Mesenchymal stem cell (in vitro differentiated cells and primary cell): ENCODE results near the gene SMIM12.

Experiments
- DNase-seq: peaks from one replicate; pipeline ENCODE4 v3.0.0-alpha.2; 2013
- H2AFZ ChIP-seq: one replicate; pipeline ENCODE4 v1.6.1; 2013; ENCODE audit warnings: low read depth, mild to moderate bottlenecking, control low read depth, inconsistent platforms, low read length, moderate library complexity
- H2AK5ac ChIP-seq: 2 replicates; pipeline ENCODE4 v1.6.1; 2013; ENCODE audit warnings: low read length, moderate library complexity, mild to moderate bottlenecking, inconsistent platforms; ENCODE audit not compliant: severe bottlenecking
- H2BK120ac ChIP-seq: one replicate; pipeline ENCODE4 v1.6.1; 2013; ENCODE audit warnings: low read depth, mild to moderate bottlenecking, inconsistent platforms, low read length, moderate library complexity
- H2BK12ac ChIP-seq, 2 experiments: one replicate each; pipeline ENCODE4 v1.6.1; 2013; ENCODE audit warnings: inconsistent platforms in 2 of 2, low read length in 2 of 2, mild to moderate bottlenecking in 2 of 2, moderate library complexity in 2 of 2, control low read depth in 1 of 2
- H2BK15ac ChIP-seq: one replicate; pipeline ENCODE4 v1.6.1; 2013; ENCODE audit warnings: mild to moderate bottlenecking, low read depth, inconsistent platforms; ENCODE audit not compliant: poor library complexity, severe bottlenecking
- H2BK5ac ChIP-seq: 2 replicates; pipeline ENCODE4 v1.6.1; 2013; ENCODE audit warnings: low read depth, mild to moderate bottlenecking, low read length, control low read depth, inconsistent platforms; ENCODE audit not compliant: poor library complexity, severe bottlenecking
- H3K14ac ChIP-seq, 2 experiments: one replicate each; pipeline ENCODE4 v1.6.1; 2013; ENCODE audit warnings: inconsistent platforms in 2 of 2, low read length in 2 of 2, control low read depth in 1 of 2, mild to moderate bottlenecking in 1 of 2, moderate library complexity in 1 of 2
- H3K18ac ChIP-seq, 2 experiments: one replicate each; pipeline ENCODE4 v1.6.1; 2013; ENCODE audit warnings: inconsistent platforms in 2 of 2, low read length in 2 of 2, control low read depth in 1 of 2, low read depth in 1 of 2, mild to moderate bottlenecking in 1 of 2
- H3K23ac ChIP-seq, 2 experiments: one replicate each; pipeline ENCODE4 v1.6.1; 2013; ENCODE audit warnings: inconsistent platforms in 2 of 2, low read length in 2 of 2, mild to moderate bottlenecking in 2 of 2, moderate library complexity in 2 of 2, control low read depth in 1 of 2
- H3K27ac ChIP-seq: 2 replicates; pipeline ENCODE4 v1.5.1; 2013; ENCODE audit warnings: mild to moderate bottlenecking, moderate library complexity, low read length, control low read depth, inconsistent platforms; ENCODE audit not compliant: poor library complexity, severe bottlenecking
- H3K27me3 ChIP-seq, 2 experiments: 2 replicates each; pipeline versions ENCODE4 v1.6.1 to v1.7.0; 2013; ENCODE audit warnings: low read length in 2 of 2, mild to moderate bottlenecking in 2 of 2, moderate library complexity in 2 of 2, control low read depth in 1 of 2, inconsistent platforms in 1 of 2; ENCODE audit not compliant: control insufficient read depth in 1 of 2, insufficient read depth in 1 of 2
- H3K36me3 ChIP-seq, 2 experiments: 2 replicates each; pipeline versions ENCODE4 v1.6.1 to v1.7.0; 2013; ENCODE audit warnings: low read length in 2 of 2, control low read depth in 1 of 2, inconsistent platforms in 1 of 2, low read depth in 1 of 2, mild to moderate bottlenecking in 1 of 2; ENCODE audit not compliant: insufficient read depth in 2 of 2, control insufficient read depth in 1 of 2
- H3K4ac ChIP-seq, 2 experiments: one replicate each; pipeline ENCODE4 v1.6.1; 2013; ENCODE audit warnings: inconsistent platforms in 2 of 2, low read length in 2 of 2, mild to moderate bottlenecking in 2 of 2, moderate library complexity in 2 of 2, control low read depth in 1 of 2, low read depth in 1 of 2
- H3K4me1 ChIP-seq: 2 replicates; pipeline ENCODE4 v1.6.1; 2013; ENCODE audit warnings: low read depth, low read length, control low read depth; ENCODE audit not compliant: control insufficient read depth, insufficient read depth
- H3K4me2 ChIP-seq: 2 replicates; pipeline ENCODE4 v1.6.1; 2013; ENCODE audit warnings: low read length, mild to moderate bottlenecking, inconsistent platforms; ENCODE audit not compliant: poor library complexity, severe bottlenecking
- H3K4me3 ChIP-seq, 2 experiments: 2 replicates each; pipeline versions ENCODE4 v1.5.1 to v1.7.0; 2013; ENCODE audit warnings: low read length in 2 of 2, mild to moderate bottlenecking in 2 of 2, control low read depth in 1 of 2, low read depth in 1 of 2; ENCODE audit not compliant: insufficient read depth in 1 of 2
- H3K79me1 ChIP-seq: replicated peaks from 2 replicates; pipeline ENCODE4 v1.6.1; 2013; ENCODE audit warnings: mild to moderate bottlenecking, control low read depth, low read length, inconsistent platforms; ENCODE audit not compliant: poor library complexity, severe bottlenecking
- H3K9ac ChIP-seq: 2 replicates; pipeline ENCODE4 v1.7.0; 2013; ENCODE audit warnings: mild to moderate bottlenecking, low read length, moderate library complexity
- H3K9me3 ChIP-seq: 2 replicates; pipeline ENCODE4 v1.7.0; 2013; ENCODE audit warnings: mild to moderate bottlenecking, low read length; ENCODE audit not compliant: control insufficient read depth
- H4K8ac ChIP-seq: one replicate; pipeline ENCODE4 v1.6.1; 2013; ENCODE audit warnings: inconsistent platforms, mild to moderate bottlenecking, low read length, moderate library complexity
- H4K91ac ChIP-seq: one replicate; pipeline ENCODE4 v1.6.1; 2013; ENCODE audit warnings: mild to moderate bottlenecking, low read length, inconsistent platforms
- WGBS: methylation state at CpG from one replicate; pipeline ENCODE4 v1.1.7; 2013; ENCODE audit warnings: mixed read lengths; 5-methylcytosine and 5-hydroxymethylcytosine counted together

SMIM12 gene

GRCh38 chr1:34850382-34850781 lies 9.2 kb downstream of the SMIM12 start:
- Histone ChIP-seq H3K14ac (no peak overlapping the region), H3K4me1 (peaks cover 12% of the 10 kb centered on the region), H4K8ac (no peak overlapping the region), H3K79me1 (peaks cover 40% of the 10 kb centered on the region), H3K27ac (no peak overlapping the region), H3K4me3 (no peak overlapping the region), H3K9me3 (no peaks in the 10 kb centered on the region), H2BK120ac (no peak overlapping the region), H3K4me2 (no peak overlapping the region), H2BK15ac (no peak overlapping the region), H2BK5ac (no peak overlapping the region), H3K9ac (no peak overlapping the region), H3K4ac (no peak overlapping the region), H2BK12ac (no peak overlapping the region), H3K27me3 (no peaks in the 10 kb centered on the region), H4K91ac (no peak overlapping the region), H3K23ac (no peak overlapping the region), H3K18ac (no peak overlapping the region), H2AFZ (no peak overlapping the region), H3K36me3 (peaks cover 23 to 65% of the 10 kb centered on the region in 2 experiments), H2AK5ac (no peak overlapping the region)
- no peak for DNase-seq
- 96% methylated on average over 5 of the region's 6 CpGs for WGBS

GRCh38 chr1:34847094-34847493 lies 12.5 kb downstream of the SMIM12 start:
- Histone ChIP-seq H2BK120ac (no peak overlapping the region), H3K9me3 (no peaks in the 10 kb centered on the region), H2BK12ac (no peak overlapping the region), H3K4me3 (no peak overlapping the region), H3K27me3 (no peaks in the 10 kb centered on the region), H2BK5ac (no peak overlapping the region), H3K23ac (no peak overlapping the region), H3K79me1 (peaks cover 38% of the 10 kb centered on the region), H4K8ac (no peak overlapping the region), H3K36me3 (peaks cover 7 to 40% of the 10 kb centered on the region in 2 experiments), H2BK15ac (no peak overlapping the region), H3K14ac (no peak overlapping the region), H3K4me1 (peaks cover 12% of the 10 kb centered on the region), H3K27ac (no peak overlapping the region), H4K91ac (no peak overlapping the region), H3K4me2 (no peak overlapping the region), H3K4ac (no peak overlapping the region), H2AFZ (no peak overlapping the region), H3K18ac (no peak overlapping the region), H3K9ac (no peak overlapping the region), H2AK5ac (no peak overlapping the region)
- 87% methylated on average over 7 of the region's 7 CpGs for WGBS
- DNase-seq: no peak

- 95% methylated on average over 1 of the region's 2 CpGs for WGBS
- H3K4me3 ChIP-seq: no peak overlapping the region
- H3K9ac ChIP-seq: no peak overlapping the region
These were observed 13.3 kb downstream of the SMIM12 start for GRCh38 chr1:34846265-34846664.

GRCh38 chr1:34845131-34845901 lies 14.2 kb downstream of the SMIM12 start:
- no peak overlapping the region for H3K23ac ChIP-seq
- peaks cover 2% of the 10 kb centered on the region for H3K4me1 ChIP-seq
- H3K4me2 ChIP-seq: no peak overlapping the region
- no peak for DNase-seq
- H3K27ac ChIP-seq: no peak overlapping the region
- peaks cover 32% of the 10 kb centered on the region for H3K79me1 ChIP-seq
- H3K4me3 ChIP-seq: no peak overlapping the region
- no peak overlapping the region for H2BK12ac ChIP-seq
- no peaks in the 10 kb centered on the region for H3K27me3 ChIP-seq
- no peak overlapping the region for H3K18ac ChIP-seq
- no peak overlapping the region for H2BK120ac ChIP-seq
- no peak overlapping the region for H3K4ac ChIP-seq
- no peaks in the 10 kb centered on the region for H3K9me3 ChIP-seq
- no peak overlapping the region for H2BK15ac ChIP-seq
- H2BK5ac ChIP-seq: no peak overlapping the region
- H3K36me3 ChIP-seq: peaks cover 4 to 22% of the 10 kb centered on the region in 2 experiments
- no peak overlapping the region for H2AK5ac ChIP-seq
- no peak overlapping the region for H4K91ac ChIP-seq
- WGBS: 92% methylated on average over 15 of the region's 16 CpGs
- H2AFZ ChIP-seq: no peak overlapping the region
- no peak overlapping the region for H3K14ac ChIP-seq
- H4K8ac ChIP-seq: no peak overlapping the region
- H3K9ac ChIP-seq: no peak overlapping the region

More at GRCh38 chr1:34846265-34846664, 13.3 kb downstream of the SMIM12 start:
- Histone ChIP-seq H3K36me3 (peaks cover 7 to 32% of the 10 kb centered on the region in 2 experiments), H2BK12ac (no peak overlapping the region), H3K4me2 (no peak overlapping the region), H3K79me1 (peaks cover 37% of the 10 kb centered on the region), H2AK5ac (no peak overlapping the region), H3K27me3 (no peaks in the 10 kb centered on the region), H3K14ac (no peak overlapping the region), H2BK15ac (no peak overlapping the region), H2AFZ (no peak overlapping the region), H2BK5ac (no peak overlapping the region), H3K9me3 (no peaks in the 10 kb centered on the region), H3K4ac (no peak overlapping the region), H3K27ac (no peak overlapping the region), H4K91ac (no peak overlapping the region), H2BK120ac (no peak overlapping the region), H3K4me1 (peaks cover 6% of the 10 kb centered on the region), H4K8ac (no peak overlapping the region), H3K23ac (no peak overlapping the region), H3K18ac (no peak overlapping the region)
- no peak for DNase-seq
